Measurements from ENCODE around the gene COL8A1.

Gene COL8A1

DNA sequence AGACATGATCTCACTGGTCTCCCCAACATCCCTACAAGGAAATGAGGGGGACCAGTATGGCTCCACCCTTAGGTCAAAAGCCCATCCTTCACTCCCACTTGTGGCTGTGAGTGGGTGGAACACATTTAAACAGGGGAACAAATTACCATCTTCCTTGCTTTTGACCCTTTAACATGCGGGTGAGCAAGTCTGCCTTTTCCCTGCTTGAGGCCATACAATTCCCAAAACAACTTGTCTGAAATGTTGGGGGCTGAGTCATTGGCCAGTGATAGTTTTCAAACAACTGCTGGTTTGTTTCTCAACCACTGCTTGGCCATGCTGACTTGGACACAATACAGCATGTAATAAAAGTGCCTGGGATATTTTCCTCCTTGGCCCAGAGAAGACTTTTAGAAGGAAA, 39.6 kb downstream of the COL8A1 start:
- DNase-seq = no peak

DNA sequence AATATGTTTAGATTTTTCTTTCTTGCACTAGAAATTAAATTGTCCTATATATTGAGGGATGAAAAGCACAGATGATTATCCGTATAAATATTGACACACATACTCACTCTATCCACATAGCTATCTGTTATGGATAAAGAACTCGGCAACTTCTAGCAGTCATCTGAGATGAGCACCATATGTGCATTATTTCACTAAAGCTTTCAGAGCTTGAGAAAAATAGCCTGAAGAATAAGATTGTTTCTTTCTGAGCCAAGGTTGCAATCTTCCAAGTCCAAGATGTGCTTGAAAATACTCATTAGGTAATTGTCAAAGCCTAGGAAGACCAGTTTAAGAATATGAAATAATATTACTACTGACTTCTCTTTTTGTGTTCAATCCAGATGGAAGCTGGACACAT, 40.5 kb downstream of the COL8A1 start:
- no peak for DNase-seq

DNA sequence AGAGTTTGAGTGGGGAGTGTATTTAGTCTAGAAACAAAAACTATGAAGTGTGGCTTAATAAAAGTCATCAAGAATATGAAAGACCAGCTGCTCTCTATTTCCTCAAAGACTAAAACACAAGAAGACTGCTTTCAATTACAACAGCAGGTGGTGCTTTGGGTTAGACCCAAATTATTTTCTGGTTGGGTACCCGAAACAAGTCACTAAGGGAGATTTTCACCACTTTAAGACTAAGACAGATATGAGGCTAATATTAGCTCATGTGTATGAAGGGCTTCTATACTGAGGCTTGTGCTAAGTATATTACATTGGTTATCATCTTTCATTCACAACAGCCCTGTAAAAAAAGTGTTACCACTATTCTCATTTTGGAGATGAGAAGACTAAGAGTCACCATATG, 43.1 kb downstream of the COL8A1 start:
- DNase-seq = no peak

DNA sequence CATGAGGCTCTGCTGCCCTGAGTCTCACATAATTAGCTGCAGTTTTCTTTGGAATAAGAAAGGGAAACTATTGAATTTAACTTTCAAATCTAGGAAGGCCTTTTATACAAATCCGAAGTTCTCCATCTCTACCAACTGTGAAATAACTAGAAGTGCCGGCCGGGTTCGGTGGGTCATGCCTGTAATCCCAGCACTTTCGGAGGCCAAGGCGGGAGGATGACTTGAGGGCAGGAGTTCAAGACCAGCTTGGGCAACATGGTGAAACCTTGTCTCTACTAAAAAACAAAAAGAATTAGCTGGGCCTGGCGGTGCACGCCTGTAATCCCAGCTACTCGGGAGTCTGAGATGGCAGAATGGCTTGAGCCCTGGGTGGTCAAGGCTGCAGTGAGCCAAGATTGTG, 43.6 kb downstream of the COL8A1 start:
- no peak for DNase-seq

DNA sequence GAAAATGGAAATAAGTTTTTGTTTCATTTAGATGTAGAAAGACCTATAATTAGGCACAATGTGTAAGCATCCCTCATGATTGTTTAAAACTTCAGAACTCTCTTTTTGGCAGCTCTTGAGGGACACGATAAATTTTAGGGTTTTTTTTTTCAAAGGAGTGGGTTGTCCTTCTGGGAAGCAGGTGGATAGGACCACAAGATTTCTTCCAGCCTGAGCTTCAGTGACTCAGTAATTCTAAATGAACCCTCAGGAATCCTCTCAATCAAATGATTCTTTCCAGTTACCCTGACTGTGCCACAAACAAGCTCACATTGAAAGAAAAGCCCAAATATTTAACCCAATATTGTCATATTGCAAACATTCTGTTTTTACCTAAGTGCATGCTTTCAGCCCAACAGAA, 45.1 kb downstream of the COL8A1 start:
- DNase-seq = no peak

DNA sequence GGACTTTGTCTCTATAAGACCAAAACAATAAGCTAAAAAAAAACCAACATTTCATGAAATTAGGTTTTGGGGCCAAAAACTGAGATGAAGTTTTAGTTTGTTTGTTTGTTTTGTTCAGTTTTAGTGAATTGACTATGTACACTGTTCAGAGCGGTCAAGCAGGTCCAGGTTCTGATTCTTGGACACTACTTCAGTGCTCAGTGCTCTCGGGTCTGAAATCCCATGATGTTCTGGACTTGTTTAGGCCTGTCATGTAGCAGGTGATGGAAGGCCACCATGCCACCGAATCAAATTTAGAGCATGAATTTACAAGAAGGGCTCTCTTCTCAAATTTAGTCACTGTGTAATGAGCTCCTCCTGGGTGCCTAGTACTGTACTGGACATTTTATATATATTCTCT, 45.5 kb downstream of the COL8A1 start:
- DNase-seq = no peak

DNA sequence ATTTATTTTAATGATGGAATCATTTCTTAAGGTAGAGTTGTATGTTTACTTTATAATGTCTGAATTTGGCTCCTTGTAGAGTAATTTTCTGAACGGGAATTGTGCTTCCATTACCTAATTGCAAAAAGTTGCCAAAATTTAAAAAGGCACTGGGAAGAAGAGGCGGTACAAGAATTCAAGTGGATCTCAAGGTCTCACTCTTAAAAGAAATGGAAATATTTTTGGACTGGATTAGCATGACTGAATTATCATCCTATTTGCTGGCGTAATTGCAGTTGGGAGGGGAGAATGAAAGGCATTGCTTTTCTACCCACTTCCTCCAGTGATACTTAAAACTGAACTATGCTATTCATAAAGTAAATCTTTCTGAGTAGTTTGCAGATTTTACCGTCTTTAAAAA, 46.2 kb downstream of the COL8A1 start:
- no peak for DNase-seq

DNA sequence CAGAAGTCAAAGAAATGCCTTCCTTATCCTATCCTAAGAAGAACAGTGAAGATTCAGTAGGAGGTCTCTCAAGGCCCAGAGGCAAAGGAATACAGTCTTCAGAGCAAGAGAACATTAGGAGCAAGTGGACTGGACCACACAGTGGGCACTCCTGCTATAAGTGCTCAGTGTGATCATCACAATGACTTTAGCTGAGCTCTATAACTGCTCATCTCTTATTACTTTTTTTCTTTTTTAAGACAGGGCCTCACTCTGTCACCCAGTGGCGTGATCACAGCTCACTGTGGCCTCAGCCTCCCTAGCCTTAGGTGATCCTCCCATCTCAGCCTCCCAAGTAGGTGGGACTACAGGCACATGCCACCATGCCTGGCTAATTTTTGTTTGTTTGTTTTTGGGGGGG, 48.1 kb downstream of the COL8A1 start:
- DNase-seq = no peak

DNA sequence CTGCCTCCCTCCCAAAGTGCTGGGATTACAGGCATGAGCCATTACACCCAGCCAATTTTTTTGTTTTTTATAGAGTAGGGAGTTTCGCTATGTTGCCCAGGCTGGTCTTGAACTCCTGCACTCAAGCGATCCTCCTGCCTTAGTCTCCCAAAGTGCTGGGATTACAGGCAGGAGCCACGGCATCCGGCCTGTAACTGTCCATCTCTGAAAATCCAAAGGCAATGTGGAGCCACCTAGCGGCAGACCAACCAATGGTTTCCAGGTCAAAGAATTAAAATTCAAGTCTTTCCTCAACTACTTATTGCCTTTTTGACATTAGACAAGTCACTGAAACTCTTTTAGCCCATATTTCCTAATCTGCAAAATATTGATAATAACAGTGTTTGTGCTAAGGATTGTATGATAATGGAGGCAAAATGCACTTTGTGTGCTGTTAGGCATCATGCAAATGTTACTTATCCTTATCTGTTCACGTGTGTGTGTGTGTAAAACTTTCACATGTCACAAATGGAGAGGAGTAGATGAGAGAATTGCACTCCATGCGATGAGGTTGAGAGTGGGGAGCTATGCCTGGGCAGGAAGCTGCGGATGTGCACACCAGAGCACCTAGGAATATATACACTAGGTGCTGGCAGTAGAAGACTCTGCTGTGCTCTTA, 48.7 kb downstream of the COL8A1 start:
- DNase-seq = peak; percentile 61

DNA sequence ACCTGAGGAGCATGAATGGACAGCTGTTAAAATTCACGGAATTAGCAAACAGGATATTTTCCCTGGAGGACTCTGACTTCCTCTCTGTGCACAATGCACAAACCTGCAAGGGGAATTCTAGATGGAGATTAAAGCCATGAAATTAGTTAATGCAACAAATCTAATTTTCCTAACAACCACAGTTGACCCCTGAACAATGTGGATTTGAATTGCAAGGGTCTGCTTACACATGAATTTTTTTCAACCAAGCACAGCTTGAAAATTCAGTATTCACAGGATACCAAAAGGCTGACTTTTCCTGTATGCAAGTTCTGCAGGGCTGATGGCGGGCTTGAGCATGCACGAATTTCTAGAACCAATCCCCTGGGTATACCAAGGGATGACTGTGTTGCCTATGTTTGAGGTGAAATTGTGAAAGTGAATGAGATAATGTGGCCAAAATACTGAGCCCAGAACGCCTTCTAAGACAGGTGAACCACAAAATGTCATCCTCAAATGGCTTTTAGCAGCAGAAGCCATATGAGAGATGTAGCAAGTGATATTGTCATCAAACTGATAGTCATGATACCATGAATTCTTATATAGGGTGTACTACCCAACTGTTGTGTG, 52.5 kb downstream of the COL8A1 start:
- DNase-seq = no peak

DNA sequence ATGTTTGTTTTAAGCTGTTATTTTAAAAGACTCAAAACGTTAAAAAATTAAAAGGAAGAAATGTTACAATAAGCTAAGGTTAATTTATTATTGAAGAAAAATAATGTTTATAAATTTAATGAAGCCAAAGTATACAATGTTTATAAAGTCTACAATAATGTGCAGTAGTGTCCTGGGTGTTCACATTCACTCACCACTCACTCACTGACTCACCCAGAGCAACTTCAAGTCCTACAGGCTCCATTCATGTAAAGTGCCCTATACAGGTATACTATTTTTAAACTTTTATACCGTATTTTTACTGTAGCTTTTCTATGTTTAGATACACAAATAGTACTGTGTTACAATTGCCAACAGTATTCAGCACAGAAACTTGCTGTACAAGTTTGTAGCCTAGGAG, 55.2 kb downstream of the COL8A1 start:
- DNase-seq = no peak

DNA sequence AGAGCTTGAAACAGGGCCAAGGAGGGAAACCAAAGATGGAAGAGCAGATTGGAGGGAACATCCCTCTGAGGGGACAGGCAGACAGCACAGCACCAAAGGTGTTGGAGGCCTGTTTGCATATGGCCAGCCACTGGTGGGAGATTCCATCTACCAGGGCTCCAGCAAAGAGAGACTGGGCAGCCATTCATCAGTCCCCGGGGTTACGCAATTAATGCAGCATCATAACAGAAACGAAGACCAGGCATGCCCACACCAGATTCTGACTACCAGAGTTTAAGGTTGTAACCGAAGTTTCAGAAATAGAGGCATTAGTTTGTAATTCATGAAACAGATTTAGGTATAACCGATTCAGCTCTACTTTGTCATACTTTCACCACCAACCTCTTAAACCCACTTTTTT, 58.1 kb downstream of the COL8A1 start:
- no peak for DNase-seq

DNA sequence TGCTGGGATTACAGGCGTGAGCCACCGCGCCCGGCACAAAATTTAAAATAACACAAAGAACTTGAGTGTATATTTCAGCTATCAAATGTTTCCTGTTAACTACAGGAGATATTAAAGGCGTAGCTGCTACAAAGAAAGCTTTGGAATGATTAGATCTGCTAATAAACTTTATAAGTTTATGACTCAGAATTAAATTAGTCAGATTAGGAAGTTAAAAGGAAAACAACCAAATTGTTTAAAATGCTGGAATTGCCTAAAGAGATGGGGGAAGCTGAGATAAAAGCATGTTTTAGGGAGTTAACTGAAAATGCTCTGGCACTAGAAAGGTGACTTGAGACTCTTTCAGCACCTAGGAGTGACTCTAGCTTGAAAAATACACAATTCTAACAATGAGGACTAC, 58.9 kb downstream of the COL8A1 start:
- DNase-seq = no peak

DNA sequence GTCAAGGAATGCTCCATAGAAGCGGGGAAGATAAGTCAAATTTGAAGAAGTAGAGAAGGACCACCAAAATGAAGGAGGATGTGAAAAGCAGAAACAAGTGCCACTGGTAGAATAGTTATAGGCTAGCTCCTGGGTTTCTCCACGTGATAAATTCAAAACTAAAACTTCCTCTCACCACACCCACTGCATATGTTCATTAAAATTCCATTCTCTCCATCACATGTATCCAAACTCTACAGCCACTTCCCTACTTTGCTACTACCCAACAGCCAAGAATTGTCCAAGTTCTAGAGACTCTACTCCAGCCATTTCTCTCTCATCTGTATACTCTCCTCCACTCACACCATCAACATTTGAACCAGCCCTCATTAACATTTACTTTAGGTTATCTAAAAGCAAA, 60.5 kb downstream of the COL8A1 start:
- DNase-seq = no peak

DNA sequence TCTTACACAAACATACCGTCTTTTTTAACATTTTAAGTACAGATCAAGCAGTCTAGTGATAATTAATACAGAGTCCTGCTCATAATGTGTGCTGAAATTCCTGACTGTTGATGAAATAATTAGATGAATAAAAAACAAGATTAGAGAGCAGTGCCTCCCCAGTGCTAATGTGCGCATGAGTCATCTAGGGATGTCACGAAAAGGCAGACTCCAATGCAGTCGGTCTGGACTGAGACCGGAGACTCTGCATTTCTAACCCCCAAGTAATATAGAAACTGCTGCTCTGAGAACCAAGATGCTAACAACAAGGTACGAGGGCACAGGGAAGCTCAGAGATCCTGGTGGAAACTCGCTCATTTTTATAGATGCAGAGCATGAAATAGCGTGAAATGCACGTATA, 61.4 kb downstream of the COL8A1 start:
- DNase-seq = no peak

DNA sequence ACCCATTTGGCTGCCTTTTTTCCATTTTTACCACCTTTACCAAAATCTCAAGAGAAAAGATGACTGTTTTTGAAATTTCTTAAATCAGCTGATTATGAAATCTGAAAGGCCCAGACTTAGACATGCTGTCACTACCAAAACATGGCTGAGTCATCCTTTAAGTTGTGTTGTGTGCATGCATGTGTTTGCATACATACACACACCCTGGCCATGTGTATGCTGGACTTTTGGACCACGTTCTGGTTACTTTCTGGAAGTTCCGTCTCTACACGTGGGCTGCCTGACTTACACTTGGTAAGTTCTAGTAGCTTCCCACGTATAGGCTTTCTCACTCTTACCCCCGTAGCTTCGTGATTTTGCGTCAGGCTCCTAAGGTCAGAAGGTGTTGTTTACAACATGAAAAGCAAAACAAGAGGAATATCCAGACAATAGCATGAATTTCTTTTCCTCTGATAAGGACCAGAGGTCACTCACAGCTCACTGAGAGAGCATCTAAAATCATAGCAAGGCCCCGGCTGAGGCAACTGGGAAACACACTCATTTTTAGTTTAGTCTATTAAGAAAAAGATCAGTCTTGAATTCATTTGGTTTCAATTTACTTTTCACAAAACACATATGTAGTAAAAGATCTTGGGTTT, 62.4 kb downstream of the COL8A1 start:
- DNase-seq = no peak

DNA sequence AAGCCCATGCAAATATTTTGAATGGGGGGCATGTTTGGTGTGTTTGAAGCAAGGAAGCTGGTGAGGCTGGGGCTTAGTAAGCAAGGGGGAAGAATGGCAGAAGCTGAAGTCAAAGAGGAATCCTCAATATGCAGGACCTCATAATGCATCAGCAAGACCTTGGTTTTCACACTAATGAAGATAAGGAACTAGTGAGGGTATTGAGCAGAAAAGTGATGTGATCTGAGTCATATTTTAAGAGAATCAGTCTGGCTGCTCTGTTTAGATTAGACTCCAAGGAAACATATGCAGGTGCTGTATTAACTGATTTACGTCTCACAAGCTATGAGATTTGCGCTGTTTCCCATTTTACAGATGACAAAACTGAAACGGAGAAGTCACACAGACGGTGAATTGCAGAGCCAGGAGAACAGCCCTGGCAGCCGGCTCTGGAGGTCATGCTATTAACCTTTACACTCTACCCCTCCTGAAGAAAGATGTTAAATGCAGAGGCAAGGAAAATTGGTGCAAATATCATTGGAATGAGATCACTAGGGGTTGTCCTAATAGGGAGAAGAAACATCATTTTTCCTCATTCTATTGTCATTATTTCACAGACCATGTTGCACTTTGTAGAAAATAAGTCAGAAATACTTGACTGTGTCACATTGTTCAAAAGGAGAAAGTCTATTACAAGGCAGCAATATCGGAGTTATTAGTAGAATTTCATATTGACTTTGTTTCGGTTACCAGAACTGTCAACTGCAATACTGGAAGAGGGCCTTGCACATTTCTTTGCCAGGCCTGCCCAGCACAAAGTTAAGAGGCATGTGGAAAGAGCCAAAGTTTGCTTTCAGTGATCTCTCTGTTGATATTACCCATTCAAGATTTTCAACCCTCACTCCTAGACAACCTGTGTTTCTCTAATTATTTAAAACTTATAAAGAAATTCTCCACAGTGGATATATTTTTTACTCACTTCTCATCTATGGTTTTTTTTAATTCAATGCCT, 64.9 kb downstream of the COL8A1 start:
- no peak for DNase-seq

DNA sequence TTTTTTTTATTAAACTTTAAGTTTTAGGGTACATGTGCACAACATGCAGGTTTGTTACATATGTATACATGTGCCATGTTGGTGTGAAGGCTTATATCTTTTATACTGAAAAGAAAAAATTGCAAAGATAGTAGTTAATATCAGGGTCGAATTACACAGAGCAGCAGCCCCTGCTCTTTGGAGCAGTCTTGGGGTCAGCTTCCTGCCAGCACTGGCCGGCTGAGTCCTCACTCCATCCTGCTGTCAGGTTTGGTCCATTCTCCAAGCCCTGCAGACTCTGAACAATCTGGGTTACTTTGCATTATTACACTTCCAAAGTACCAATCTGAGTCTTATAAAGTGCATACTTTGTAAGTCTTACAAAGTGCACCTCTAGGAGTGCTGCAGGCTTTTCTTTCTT, 66.0 kb downstream of the COL8A1 start:
- no peak for DNase-seq

DNA sequence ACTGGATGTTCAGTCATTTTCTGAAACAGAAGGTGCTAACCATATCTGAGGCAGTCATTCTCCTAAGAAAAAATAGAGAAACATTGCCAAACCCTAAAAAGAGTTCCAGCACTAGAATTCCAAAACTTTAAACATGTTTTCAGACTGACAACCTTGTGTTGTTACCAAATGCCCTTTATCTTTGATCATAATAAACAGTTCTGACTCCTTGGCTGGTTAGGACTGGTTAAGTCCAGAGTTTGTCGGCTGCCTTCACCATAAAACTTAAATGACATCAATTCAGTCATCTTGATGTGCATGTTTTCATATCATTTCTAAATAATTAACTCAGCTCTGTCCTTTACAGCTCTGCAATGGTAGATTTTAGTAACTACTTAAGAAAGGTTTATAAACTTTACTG, 68.0 kb downstream of the COL8A1 start:
- DNase-seq = no peak

DNA sequence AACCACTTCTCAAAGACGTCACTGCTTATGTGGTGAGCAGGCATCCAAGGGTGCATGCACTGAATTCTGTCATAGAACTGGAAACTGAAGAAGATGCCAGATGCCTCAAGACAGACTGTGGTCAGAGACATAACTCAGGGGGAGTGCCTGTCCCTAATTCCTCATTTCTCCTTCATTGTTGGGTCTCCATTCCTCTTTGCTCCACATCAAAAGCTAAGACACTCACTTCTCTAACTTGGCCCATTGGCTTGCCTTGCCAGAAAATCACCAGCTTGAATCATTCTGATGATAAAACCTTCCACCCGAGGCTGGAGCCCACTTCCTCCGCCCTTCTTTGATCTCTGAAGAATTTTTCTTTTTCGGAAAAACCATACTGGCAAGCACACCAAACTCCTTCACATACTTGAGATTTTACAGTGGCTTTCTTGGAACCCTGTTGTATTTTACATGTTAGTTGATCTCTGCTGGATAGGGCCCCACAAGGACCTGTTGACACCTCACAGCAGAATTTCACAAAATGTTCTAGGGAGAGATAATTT, 69.9 kb downstream of the COL8A1 start:
- DNase-seq = no peak

DNA sequence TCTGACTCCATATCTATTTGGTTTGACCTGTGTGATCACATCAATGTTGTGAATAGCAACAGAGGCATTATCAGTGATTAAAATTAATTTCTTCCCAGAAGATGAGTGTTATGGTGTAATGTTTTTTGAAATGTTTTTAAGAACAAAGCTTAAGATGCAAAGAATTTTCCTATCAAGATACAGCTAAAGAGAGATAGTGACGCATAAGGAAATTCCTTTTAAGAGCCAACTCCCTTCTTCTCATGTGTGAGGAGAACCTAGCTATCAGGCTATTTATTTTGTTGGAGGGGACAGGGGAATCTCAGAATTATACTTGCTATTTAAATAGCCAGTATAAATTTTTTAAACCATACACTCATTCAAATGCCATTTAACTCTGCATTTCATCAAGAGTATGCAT, 71.3 kb downstream of the COL8A1 start:
- DNase-seq = no peak

DNA sequence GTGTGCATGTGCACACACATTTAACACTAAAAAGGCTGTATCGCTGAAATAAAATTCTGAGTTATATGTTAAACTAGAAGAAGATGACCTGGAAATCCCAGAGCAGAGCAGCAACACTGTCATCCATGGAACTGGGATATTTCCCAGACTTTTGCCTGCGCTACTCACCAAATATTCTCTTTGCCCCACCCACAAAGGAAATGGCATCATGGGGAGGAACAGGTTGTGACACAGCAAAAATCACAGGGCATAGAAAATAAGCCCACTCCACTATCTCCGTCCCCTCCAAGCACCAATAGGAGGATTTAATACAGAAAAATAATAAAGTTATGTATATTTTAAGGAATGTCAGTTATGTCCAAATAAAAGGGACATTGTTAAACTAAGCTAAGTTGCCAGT, 71.7 kb downstream of the COL8A1 start:
- no peak for DNase-seq

DNA sequence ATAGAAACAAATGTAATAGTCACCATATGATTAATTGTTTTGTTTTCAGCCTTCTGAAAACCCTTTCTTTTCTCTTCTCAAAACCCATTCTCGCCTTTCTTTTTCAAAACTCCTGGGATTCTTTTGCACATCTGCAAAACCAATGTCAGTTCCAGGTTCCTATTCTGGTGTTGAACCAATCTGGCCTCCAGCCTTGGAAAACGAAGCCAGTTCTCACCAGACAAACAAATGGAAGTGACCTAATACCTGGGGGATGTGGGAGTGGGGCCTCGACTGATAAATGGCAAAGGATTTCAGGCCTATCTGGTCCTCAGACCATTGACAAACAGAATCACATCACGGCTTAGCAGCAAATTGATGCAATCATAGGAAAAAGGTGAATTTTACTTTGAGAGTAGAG, 73.0 kb downstream of the COL8A1 start:
- DNase-seq = no peak
